SK-N-SH (cell line): ENCODE data around the gene COL24A1. TPM values are rescaled to one million over a fixed set of nuclear protein-coding genes. Genes with fewer than 3 reads are reported as not detected.

ENCODE experiments used
- CTCF ChIA-PET: fragments of 300-600, 350-600 bp; formaldehyde crosslinking; extraction: SDS; loops from one replicate; lab custom pipeline; 2021; lab: Yijun Ruan, JAX
- POLR2A ChIA-PET: fragments of 350-600 bp; sonication (Branson Sonifier 250); formaldehyde crosslinking; extraction: SDS; loops from one replicate; lab custom pipeline; 2020; ENCODE audit warnings: antibody characterized with exemption, inconsistent platforms; lab: Yijun Ruan, JAX
- DNase-seq: peaks from one replicate; pipeline ENCODE4 v3.0.0; 2012
- H2AFZ ChIP-seq: fragments of 200-600 bp; sonication (generic); 2 replicates; pipeline ENCODE4 v1.8.1; 2016; ENCODE audit warnings: antibody characterized with exemption, mild to moderate bottlenecking, low read depth
- H3F3A ChIP-seq: fragments of 200-600 bp; sonication (generic); replicated peaks from 2 replicates; pipeline ENCODE3; 2016; ENCODE audit warnings: antibody characterized with exemption, mild to moderate bottlenecking; ENCODE audit not compliant: insufficient read depth
- H3K27ac ChIP-seq, 2 experiments: fragments of 200-500 bp in 1 of 2; fragments of 200-600 bp in 1 of 2; sonication (Bioruptor generic) in 1 of 2; sonication (generic), shearing (Covaris generic) in 1 of 2; 2 replicates each; pipeline versions ENCODE4 v1.5.1 to v1.6.1; 2014 to 2016; ENCODE audit warnings: low read depth in 2 of 2, inconsistent platforms in 1 of 2, low read length in 1 of 2, mild to moderate bottlenecking in 1 of 2, mixed read lengths in 1 of 2
- H3K27me3 ChIP-seq: fragments of 200-600 bp; sonication (generic), shearing (Covaris generic); 2 replicates; pipeline ENCODE4 v1.6.1; 2016; ENCODE audit warnings: mixed run types; ENCODE audit not compliant: insufficient read depth
- H3K36me3 ChIP-seq, 2 experiments: fragments of 200-500 bp in 1 of 2; fragments of 200-600 bp in 1 of 2; sonication (Bioruptor generic) in 1 of 2; sonication (generic) in 1 of 2; replicated peaks in 1 of 2; 2 replicates each; pipeline versions ENCODE3 to v1.5.1; 2014 to 2016; ENCODE audit warnings: low read length in 1 of 2, mild to moderate bottlenecking in 1 of 2; ENCODE audit not compliant: insufficient read depth in 2 of 2, control insufficient read depth in 1 of 2
- H3K4me1 ChIP-seq, 2 experiments: fragments of 200-500 bp in 1 of 2; fragments of 200-600 bp in 1 of 2; sonication (Bioruptor generic) in 1 of 2; sonication (generic), shearing (Covaris generic) in 1 of 2; 2 replicates each; pipeline versions ENCODE4 v1.5.1 to v1.6.1; 2014 to 2016; ENCODE audit warnings: low read depth in 1 of 2, low read length in 1 of 2, mixed run types in 1 of 2; ENCODE audit not compliant: insufficient read depth in 2 of 2, control insufficient read depth in 1 of 2
- H3K4me2 ChIP-seq: fragments of 200-600 bp; sonication (generic), shearing (Covaris generic); 2 replicates; pipeline ENCODE4 v1.6.1; 2017; ENCODE audit warnings: mixed run types
- H3K4me3 ChIP-seq, 2 experiments: fragments of 200-500 bp in 1 of 2; fragments of 200-600 bp in 1 of 2; sonication (Bioruptor generic) in 1 of 2; sonication (generic), shearing (Covaris generic) in 1 of 2; 2 replicates each; pipeline versions ENCODE4 v1.5.1 to v1.8.1; 2014 to 2016; ENCODE audit warnings: low read depth in 2 of 2, inconsistent platforms in 1 of 2, low read length in 1 of 2, mild to moderate bottlenecking in 1 of 2, mixed read lengths in 1 of 2, moderate library complexity in 1 of 2
- H3K79me2 ChIP-seq: fragments of 200-600 bp; sonication (generic); 2 replicates; pipeline ENCODE4 v1.8.1; 2017; ENCODE audit warnings: mild to moderate bottlenecking; ENCODE audit not compliant: insufficient read depth
- H3K9ac ChIP-seq: fragments of 200-600 bp; sonication (generic); 2 replicates; pipeline ENCODE4 v1.6.1; 2017; ENCODE audit warnings: mixed run types
- H3K9me2 ChIP-seq: fragments of 200-600 bp; sonication (generic); 2 replicates; pipeline ENCODE4 v1.6.1; 2017; ENCODE audit warnings: mixed run types
- H3K9me3 ChIP-seq: fragments of 200-600 bp; sonication (generic); 2 replicates; pipeline ENCODE4 v1.6.1; 2017; ENCODE audit warnings: mixed run types, mild to moderate bottlenecking, moderate library complexity
- H4K20me1 ChIP-seq: fragments of 200-600 bp; sonication (generic); 2 replicates; pipeline ENCODE4 v1.6.1; 2017; ENCODE audit warnings: mild to moderate bottlenecking, mixed run types; ENCODE audit not compliant: insufficient read depth
- CTCF ChIP-seq: fragments of 200-600 bp; sonication (generic); IDR thresholded peaks from 2 replicates; pipeline ENCODE4 v1.6.1; 2017; ENCODE audit warnings: antibody characterized with exemption, mild to moderate bottlenecking, moderate library complexity
- ELF1 ChIP-seq: IDR thresholded peaks from 2 replicates; pipeline ENCODE4 v1.4.0; 2012
- EP300 ChIP-seq, 2 experiments: IDR thresholded peaks; 2 replicates each; pipeline versions ENCODE4 v1.4.0 to v1.6.1; 2012; ENCODE audit warnings: borderline replicate concordance in 1 of 2, low read depth in 1 of 2, low read length in 1 of 2
- EZH2phosphoT487 ChIP-seq: fragments of 200-600 bp; sonication (generic); IDR thresholded peaks from 2 replicates; pipeline ENCODE4 v1.6.1; 2017; ENCODE audit warnings: low read depth, mixed run types, mild to moderate bottlenecking, antibody characterized with exemption, moderate library complexity, borderline replicate concordance
- FOSL2 ChIP-seq: IDR thresholded peaks from 2 replicates; pipeline ENCODE4 v1.4.0; 2012; ENCODE audit warnings: low read depth, mild to moderate bottlenecking, moderate library complexity, borderline replicate concordance
- FOXJ3 ChIP-seq: sonication (generic); formaldehyde crosslinking; IDR thresholded peaks from 2 replicates; pipeline ENCODE4 v1.5.1; 2020; ENCODE audit warnings: mild to moderate bottlenecking, missing genetic modification reagents
- GATA2 ChIP-seq: sonication (generic); formaldehyde crosslinking; IDR thresholded peaks from 2 replicates; pipeline ENCODE4 v1.5.0; 2020; ENCODE audit warnings: mild to moderate bottlenecking, missing genetic modification reagents
- MEF2A ChIP-seq: IDR thresholded peaks from 2 replicates; pipeline ENCODE4 v1.4.0; 2012; ENCODE audit warnings: low read depth, borderline replicate concordance
- MXI1 ChIP-seq: IDR thresholded peaks from 2 replicates; pipeline ENCODE4 v1.6.1; 2012; ENCODE audit warnings: mild to moderate bottlenecking, low read depth, low read length, improper control_type of control experiment
- NFIC ChIP-seq: IDR thresholded peaks from 2 replicates; pipeline ENCODE4 v1.4.0; 2012; ENCODE audit warnings: borderline replicate concordance
- NRF1 ChIP-seq: IDR thresholded peaks from 2 replicates; pipeline ENCODE4 v1.6.1; 2012; ENCODE audit warnings: low read depth, mild to moderate bottlenecking, low read length
- POLR2AphosphoS5 ChIP-seq: IDR thresholded peaks from 2 replicates; pipeline ENCODE4 v1.6.1; 2012; ENCODE audit warnings: low read depth, low read length
- RAD21 ChIP-seq: IDR thresholded peaks from 2 replicates; pipeline ENCODE4 v1.6.1; 2012; ENCODE audit warnings: mild to moderate bottlenecking, low read length
- RFX5 ChIP-seq: IDR thresholded peaks from 2 replicates; pipeline ENCODE4 v1.6.1; 2012; ENCODE audit warnings: mild to moderate bottlenecking, improper control_type of control experiment, low read length
- SIN3A ChIP-seq: IDR thresholded peaks from 2 replicates; pipeline ENCODE4 v1.6.1; 2012; ENCODE audit warnings: low read depth, mild to moderate bottlenecking, low read length, moderate library complexity, borderline replicate concordance
- TCF12 ChIP-seq: IDR thresholded peaks from 2 replicates; pipeline ENCODE4 v1.4.0; 2012
- TEAD4 ChIP-seq: IDR thresholded peaks from 2 replicates; pipeline ENCODE4 v1.4.0; 2012; ENCODE audit warnings: mild to moderate bottlenecking, borderline replicate concordance; ENCODE audit not compliant: insufficient read depth
- USF1 ChIP-seq: IDR thresholded peaks from 2 replicates; pipeline ENCODE4 v1.4.0; 2012; ENCODE audit warnings: low read depth, borderline replicate concordance
- USF2 ChIP-seq: fragments of 150-350 bp; IDR thresholded peaks from 2 replicates; pipeline ENCODE4 v1.6.1; 2017; ENCODE audit warnings: antibody characterized with exemption, low read length, low read depth, borderline replicate concordance
- ZBTB33 ChIP-seq: IDR thresholded peaks from 2 replicates; pipeline ENCODE4 v1.4.0; 2012; ENCODE audit warnings: low read depth, borderline replicate concordance
- WGBS: methylation state at CpG from one replicate; pipeline ENCODE4 v1.1.6; 2017; ENCODE audit warnings: low lambda C conversion rate; 5-methylcytosine and 5-hydroxymethylcytosine counted together
- polyA plus RNA-seq, 3 experiments: library from polyadenylated mRNA; depleted of rRNA; stranded (reverse); fragments of >200 nt; gene quantifications; 2 replicates each; pipeline ENCODE4 v1.2.3, GENCODE V29; 2012

Gene COL24A1
- polyA plus RNA-seq, 1 of the 3 experiments (the other 2 are of a cell fraction), result not detected

- TF ChIP-seq NFIC (no peak), USF1 (no peak), GATA2 (no peak), ZBTB33 (no peak), MEF2A (no peak), TEAD4 (no peak), USF2 (no peak), NRF1 (no peak), SIN3A (no peak), FOSL2 (no peak), EP300 (IDR thresholded peaks at IDR 0.05; ENCODE audit: borderline replicate concordance in 1 of 2, low read depth in 1 of 2, low read length in 1 of 2) (no peak), EZH2phosphoT487 (no peak), RAD21 (no peak), FOXJ3 (CRISPR knock-in tag) (no peak), ELF1 (no peak), TCF12 (no peak), MXI1 (no peak), POLR2AphosphoS5 (no peak), RFX5 (no peak), CTCF (no peak)
- POLR2A ChIA-PET, result no interaction called here
- CTCF ChIA-PET, result interaction anchor here (1.0 kb wide), 1 partner anchor 90 kb away, joined by 3 read pairs; no protein-coding TSS in a partner anchor
- Histone ChIP-seq H3K27me3 (no peaks in the 10 kb centered on the region), H3K9me2 (no peaks in the 10 kb centered on the region), H3K4me3 (no peak overlapping the region), H3K27ac (no peak overlapping the region), H3K9me3 (no peaks in the 10 kb centered on the region), H3K4me1 (no peaks in the 10 kb centered on the region), H3K36me3 (no peaks in the 10 kb centered on the region), H3K9ac (no peak overlapping the region), H3K4me2 (no peak overlapping the region), H2AFZ (no peak overlapping the region), H4K20me1 (no peaks in the 10 kb centered on the region), H3F3A (no peaks in the 10 kb centered on the region), H3K79me2 (no peaks in the 10 kb centered on the region)
- DNase-seq, result no peak
- 43% methylated on average over 4 of the region's 4 CpGs for WGBS
Measured at GRCh38 chr1:85943526-85943925, 213.0 kb downstream of the COL24A1 start.
